Fibroblast of mammary gland (primary cell): ENCODE data around the gene LGI2.

Source experiments
- DNase-seq: peaks from one replicate; pipeline ENCODE4 v3.0.0-alpha.2; 2010; ENCODE audit warnings: low read depth
- H3K4me3 ChIP-seq: 2 replicates; pipeline ENCODE4 v1.5.1; 2011; ENCODE audit warnings: low read depth, mild to moderate bottlenecking, low read length, moderate library complexity; ENCODE audit not compliant: control insufficient read depth
- CTCF ChIP-seq: conservative IDR thresholded peaks from 2 replicates; pipeline ENCODE4 v1.5.1; 2011; ENCODE audit warnings: low read depth, low read length, inconsistent platforms; ENCODE audit not compliant: control insufficient read depth, insufficient read depth

LGI2 gene

GRCh38 chr4:25000639-25001038 lies 30.1 kb downstream of the LGI2 start:
- no peak for TF ChIP-seq CTCF
- H3K4me3 ChIP-seq: no peak overlapping the region
- DNase-seq: no peak

GRCh38 chr4:24999392-25000089 lies 31.2 kb downstream of the LGI2 start:
- no peak overlapping the region for H3K4me3 ChIP-seq
- TF ChIP-seq CTCF: no peak
- no peak for DNase-seq

GRCh38 chr4:24995346-24995919 lies 35.3 kb downstream of the LGI2 start:
- TF ChIP-seq CTCF: no peak
- DNase-seq: peak; percentile 34

DNA sequence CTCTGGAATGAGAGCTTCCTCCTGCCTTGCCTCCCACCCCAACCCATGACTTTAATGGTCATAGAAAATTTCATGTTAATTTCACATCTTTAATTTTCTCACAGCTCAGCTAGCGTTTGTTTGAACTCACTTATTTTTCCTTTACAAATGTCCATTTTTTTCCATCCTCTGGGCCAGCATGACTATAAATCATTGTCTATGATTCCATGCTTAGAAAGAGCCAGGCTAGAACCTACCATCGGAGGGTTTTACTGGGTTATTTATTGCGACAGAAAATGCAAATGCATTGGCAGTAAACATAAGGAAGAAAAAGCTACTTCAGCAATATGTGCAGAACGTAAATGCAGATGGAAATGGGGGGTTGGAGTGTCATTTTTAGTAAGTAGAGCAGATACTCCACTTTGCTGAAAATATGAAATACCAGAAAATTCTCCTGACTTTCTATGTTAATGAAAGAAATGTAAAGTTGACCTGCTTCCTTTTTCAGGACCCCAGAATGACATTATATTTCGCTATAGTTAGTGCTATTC lies 37.1 kb downstream of the LGI2 start:
- H3K4me3 ChIP-seq: no peak overlapping the region
- no peak for DNase-seq
- TF ChIP-seq CTCF: no peak

More at GRCh38 chr4:24995346-24995919, 35.3 kb downstream of the LGI2 start:
- no peak overlapping the region for H3K4me3 ChIP-seq

DNA sequence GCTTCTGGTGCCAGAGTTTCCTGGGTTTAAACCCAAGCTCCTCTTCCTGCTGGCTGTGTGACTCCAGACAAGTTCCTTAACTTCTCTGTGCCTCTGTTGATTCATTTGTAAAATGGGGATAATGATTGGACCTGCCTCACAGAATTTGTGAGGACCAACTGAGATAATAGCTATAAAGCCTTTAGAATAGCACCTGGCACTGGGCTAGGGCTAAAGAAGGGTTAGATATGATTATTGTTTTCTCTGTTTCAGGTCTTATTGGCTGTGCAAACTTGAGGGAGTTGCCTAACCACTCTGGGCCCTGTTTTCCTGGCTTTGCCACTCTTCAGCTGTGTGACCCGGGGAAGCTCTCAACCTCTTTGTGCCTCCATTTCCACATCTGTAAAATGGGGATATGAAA lies 37.8 kb downstream of the LGI2 start:
- H3K4me3 ChIP-seq: no peak overlapping the region
- no peak for DNase-seq
- TF ChIP-seq CTCF: no peak

GRCh38 chr4:24991015-24991414 lies 39.7 kb downstream of the LGI2 start:
- DNase-seq: peak; percentile 64
- H3K4me3 ChIP-seq: no peak overlapping the region
- no peak for TF ChIP-seq CTCF
